ENCODE measurements around the gene LLGL2.
A peak's percentile ranks its signal among the peaks of the same experiment; 100 is the strongest.
"Not testable (repeated sequence)": the region's sequence is repeated elsewhere in the genome, so short reads cannot be mapped to it uniquely, and the experiment has no call there.

LLGL2 gene

DNA sequence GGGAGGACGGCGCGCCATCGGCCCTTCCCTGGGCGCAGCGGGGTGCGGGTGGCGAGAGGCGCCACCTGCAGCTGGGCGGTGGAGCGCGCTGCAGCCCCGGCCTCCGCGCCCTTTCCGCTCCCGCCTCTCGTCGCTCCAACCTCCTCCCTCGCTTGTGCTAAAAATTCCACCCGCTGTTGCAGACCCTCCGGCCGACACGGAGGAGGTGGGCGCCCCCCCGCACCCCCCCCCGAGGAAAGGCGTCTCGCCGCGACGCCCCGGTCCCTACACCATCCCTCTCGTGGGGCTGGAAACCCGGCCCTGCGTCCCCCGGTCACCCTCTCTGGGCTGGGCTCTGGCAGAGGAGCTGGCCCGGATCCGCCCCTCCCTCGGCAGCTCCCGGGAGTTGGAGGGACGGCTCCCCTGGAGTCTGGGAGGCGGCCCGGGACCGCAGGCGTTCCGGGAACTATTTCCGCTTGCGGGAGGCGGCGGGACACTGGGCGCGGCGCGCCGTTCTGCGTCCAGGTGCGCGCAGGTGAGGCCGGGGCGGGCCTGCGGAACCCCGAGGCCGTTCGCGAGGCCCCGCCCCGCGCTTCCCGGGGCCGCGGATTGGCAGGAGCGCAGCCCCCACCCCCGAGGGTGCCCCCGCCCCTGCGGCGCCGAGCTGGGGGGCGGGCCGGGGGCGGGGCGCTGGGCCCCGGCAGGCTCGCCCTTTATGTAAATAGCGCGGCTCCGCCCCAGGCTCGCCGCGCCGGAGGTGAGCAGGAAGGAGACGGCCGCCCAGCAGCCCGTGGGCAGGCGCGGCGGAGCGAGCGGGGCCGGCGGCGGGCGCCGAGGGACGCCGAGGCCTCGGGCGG lies at the start of gene LLGL2:
TSS of gene LLGL2 (plus strand) at position 728 of the 836 bp plus-strand sequence. CDS start 17,730 bp downstream, outside the sequence.
- peak; percentile 92 for DNase-seq

DNA sequence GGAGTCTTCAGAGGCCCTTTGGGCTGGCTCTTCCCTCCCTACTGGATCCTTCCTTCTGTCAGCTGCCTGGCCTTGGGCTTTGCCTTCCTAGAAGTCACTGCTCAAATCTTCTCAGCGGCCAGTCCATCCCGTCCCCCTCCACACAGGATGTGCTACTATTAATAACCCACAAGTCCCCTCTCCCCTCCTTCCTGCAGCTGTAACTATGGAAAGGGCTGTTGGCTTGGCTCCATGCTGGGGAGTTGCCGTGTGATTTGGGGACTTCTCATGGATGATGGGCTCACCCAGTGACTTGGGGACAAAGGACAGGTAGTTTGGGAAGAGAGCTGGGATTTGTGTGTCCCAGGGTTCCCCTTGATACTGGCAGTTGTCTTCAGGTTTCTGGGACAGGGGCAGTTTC lies 49.6 kb upstream of the LLGL2 start:
- no peak for DNase-seq

GRCh38 chr17:75476271-75476671 lies 49.2 kb upstream of the LLGL2 start:
- DNase-seq: no peak

DNA sequence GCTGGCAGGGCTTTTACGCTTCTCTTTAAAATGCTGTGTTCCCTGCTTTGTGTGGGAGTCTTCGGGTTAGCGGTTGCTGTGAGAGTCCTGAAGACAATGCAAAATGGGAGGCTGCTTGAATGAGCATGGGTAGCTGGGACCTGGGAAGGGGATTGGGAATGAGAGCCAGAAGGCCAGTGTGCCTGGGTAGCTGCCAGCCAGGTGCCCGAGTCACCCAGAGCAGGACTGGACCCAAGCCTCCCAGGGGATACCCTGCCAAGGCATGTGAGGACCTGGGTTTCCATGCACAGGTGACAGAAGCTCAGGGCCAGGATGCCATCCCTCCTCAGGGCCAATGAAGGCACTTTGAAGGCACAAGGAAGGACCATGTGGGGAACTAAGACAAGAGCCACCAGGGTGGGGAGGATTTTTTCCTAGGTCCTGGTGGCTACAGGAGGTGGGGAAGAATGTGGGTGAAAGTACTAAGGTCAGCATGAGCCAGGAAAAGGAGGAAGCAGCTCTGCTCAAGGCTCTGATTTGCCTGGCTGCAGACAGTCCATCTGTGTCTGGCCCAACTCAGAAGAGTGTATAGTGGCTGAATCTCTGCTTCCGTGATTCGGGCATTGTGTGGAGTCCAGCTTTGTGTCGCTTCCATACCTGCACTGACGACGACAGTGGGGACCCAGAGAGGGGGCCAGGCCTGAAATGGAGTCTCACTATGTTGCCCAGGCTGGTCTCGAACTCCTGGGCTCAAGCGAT lies 48.6 kb upstream of the LLGL2 start:
- no peak for DNase-seq

GRCh38 chr17:75477490-75477862 lies 48.0 kb upstream of the LLGL2 start:
- DNase-seq: not testable (repeated sequence)

- no peak for DNase-seq
These were observed 47.0 kb upstream of the LLGL2 start for GRCh38 chr17:75478508-75478907.

DNA sequence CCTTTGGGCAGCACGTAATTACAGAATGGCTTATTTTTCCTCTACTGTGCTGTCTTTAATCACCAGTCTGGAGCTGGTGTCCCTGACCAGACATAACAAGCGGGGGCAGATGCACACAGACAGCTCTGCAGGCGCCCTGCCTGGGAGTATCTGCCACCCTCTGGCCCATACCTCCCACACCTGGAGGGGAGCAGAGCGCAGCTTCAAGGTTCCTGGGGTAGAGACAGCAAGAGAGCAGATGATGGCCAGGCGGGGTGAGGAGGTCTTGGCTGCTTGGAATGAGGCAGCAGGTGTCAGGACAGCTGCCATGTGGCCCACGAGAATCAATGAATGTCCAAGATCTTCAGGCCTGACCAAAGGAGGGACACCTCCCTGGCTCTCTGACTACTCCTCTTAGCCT lies 45.2 kb upstream of the LLGL2 start:
- no peak for DNase-seq

DNA sequence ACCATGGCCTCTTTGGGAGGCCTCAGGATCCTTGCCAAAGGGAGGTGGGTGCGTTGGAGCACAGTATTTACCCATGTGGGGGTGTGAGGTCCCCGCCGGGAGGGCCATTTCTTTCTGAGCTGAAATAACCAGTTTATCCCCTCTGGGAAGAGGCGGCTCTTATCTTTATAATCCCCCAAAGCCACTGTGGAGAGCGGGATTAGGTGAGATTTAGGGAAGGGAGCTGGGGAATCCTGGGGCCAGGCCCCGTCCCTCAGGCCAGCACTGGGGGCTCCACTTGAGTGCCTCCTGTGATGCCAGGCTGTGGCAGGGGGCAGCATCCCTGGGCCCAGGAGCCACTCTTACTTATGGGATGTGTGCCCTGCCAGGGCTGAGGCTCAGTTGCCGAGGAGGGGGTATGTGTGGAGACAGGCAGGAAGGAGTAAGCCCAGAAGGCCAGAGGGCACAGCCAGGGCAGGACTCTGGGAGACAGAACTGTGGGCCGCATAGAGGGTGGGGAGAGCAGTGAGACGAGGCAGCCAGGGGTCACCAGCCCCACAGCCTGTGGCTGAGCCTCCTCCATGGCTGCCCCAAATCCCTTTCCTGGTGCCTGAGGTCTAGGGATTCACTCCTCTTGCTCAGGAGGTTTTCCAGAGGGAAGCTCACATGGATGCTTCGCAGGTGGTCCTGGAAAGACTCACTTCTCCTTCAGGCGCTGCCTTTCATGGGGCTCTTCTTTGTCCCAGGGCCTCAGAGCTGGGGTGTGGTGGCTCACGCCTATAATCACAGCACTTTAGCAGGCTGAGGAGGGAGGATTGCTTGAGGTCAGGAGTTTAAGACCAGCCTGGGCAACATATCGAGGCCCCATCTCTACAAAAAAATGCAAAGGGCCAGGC lies 44.1 kb upstream of the LLGL2 start:
- no peak for DNase-seq

- no peak for DNase-seq
These were observed 43.2 kb upstream of the LLGL2 start for GRCh38 chr17:75482098-75482942.

DNA sequence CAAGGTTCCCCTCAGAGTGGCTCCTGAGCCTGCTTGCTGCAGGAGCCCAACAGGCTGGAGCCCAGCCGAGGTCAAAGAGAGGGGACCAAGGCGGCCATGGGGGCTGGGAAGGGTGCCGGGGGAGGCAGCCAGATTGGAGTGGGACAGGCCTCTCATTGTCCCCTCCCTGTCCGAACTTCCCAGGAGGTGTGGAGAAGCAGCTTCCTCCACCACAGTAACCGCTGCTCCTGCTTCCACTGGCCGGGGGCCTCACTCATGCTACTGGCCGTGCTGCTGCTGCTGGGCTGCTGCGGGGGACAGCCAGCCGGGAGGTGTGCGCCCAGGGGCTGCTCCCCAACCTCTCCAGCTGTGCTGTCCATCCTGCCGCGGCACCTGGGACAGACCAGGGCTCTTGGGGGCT lies 39.8 kb upstream of the LLGL2 start:
- DNase-seq: no peak

GRCh38 chr17:75486151-75486550 lies 39.3 kb upstream of the LLGL2 start:
- no peak for DNase-seq

GRCh38 chr17:75486951-75487350 lies 38.5 kb upstream of the LLGL2 start:
- DNase-seq: no peak

- peak; percentile 72 for DNase-seq
These were observed 38.0 kb upstream of the LLGL2 start for GRCh38 chr17:75487351-75488070.

GRCh38 chr17:75488693-75489510 lies 36.6 kb upstream of the LLGL2 start:
- no peak for DNase-seq

GRCh38 chr17:75489511-75489955 lies 36.0 kb upstream of the LLGL2 start:
- DNase-seq: no peak

- DNase-seq: no peak
These were observed 35.2 kb upstream of the LLGL2 start for GRCh38 chr17:75490173-75490743.

DNA sequence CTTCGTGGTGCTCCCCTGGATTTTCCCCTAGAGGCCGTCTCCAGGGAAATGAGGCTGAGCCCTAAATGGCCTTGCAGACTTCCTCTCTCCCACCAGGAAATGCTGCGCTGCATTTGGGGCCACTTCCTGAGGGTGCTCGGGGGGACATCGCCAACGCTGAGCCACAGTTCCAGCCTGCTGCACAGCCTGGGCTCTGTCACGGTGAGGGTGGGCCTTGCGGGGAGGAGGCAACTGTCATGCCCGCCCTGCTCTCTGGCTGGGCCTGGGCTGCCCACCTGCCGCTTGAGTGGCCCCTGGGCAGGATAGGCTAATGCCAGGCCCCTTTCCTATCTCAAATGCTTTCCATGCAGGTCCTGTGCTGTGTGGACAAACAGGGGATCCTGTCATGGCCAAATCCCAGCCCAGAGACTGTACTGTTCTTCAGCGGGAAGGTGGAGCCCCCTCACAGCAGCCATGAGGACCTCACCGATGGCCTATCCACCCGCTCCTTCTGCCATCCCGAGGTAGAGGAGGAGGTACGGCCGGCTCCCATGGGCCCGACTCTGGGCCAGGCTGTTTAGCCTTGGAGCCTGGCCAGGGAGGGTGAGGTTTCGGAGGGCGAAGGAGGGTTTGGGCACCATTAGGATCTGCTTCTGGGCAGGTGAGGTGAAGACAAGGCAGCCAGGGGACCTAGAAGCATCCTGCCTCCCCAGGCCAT lies 34.4 kb upstream of the LLGL2 start:
- no peak for DNase-seq

DNA sequence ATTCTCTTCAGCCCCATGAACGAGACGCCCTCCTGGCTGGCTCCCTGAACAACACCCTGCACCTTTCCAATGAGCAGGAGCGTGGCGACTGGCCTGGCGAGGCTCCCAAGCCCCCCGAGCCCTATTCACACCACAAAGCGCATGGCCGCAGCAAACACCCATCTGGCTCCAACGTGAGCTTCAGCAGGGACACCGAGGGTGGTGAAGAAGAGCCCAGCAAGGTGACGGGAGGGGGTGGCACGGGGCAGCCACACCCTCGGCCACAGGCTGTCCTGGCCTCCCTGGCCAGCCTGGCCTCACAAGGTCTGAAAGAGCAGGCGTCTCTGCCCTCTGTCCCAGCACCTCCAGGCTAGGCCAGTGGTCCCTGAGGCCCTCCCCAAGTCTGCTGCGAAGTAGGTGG lies 33.8 kb upstream of the LLGL2 start:
- DNase-seq: no peak

GRCh38 chr17:75492555-75493168 lies 32.8 kb upstream of the LLGL2 start:
- no peak for DNase-seq

Data from CD4-positive, alpha-beta T cell treated with Interleukin-17A for 4 hours (primary cell).